Measurements from ENCODE around the gene MCCC1. TPM values are rescaled to one million over a fixed set of nuclear protein-coding genes. Genes with fewer than 3 reads are reported as not detected.
A peak's percentile ranks its signal among the peaks of the same experiment; 100 is the strongest.
"Not testable (repeated sequence)": the region's sequence is repeated elsewhere in the genome, so short reads cannot be mapped to it uniquely, and the experiment has no call there.

Gene MCCC1
- total RNA-seq, 2 donors from 2014 or later: 30.7 to 30.9 TPM

- Mint-ChIP-seq H3K27me3 (peaks cover 15% of the 10 kb centered on the region), H3K4me3 (peak overlapping the region; percentile 75), H3K36me3 (ENCODE audit: low read depth) (no peaks in the 10 kb centered on the region), H3K4me1 (no peaks in the 10 kb centered on the region), H3K9me3 (no peaks in the 10 kb centered on the region), H3K27ac (no peak overlapping the region)
- ATAC-seq (replicated peaks): peak; percentile 83
Measured at GRCh38 chr3:183116025-183116614, 16.8 kb upstream of the MCCC1 start.

GRCh38 chr3:183114384-183115178 lies 15.3 kb upstream of the MCCC1 start:
- ATAC-seq (replicated peaks): no peak
- H3K4me1 Mint-ChIP-seq: no peaks in the 10 kb centered on the region

GRCh38 chr3:183109847-183110246 lies 10.6 kb upstream of the MCCC1 start:
- H3K4me3 Mint-ChIP-seq; H3K27me3 Mint-ChIP-seq; ATAC-seq (replicated peaks); H3K4me1 Mint-ChIP-seq; H3K9me3 Mint-ChIP-seq; H3K27ac Mint-ChIP-seq; H3K36me3 Mint-ChIP-seq (ENCODE audit: low read depth): not testable (repeated sequence)

More at GRCh38 chr3:183114384-183115178, 15.3 kb upstream of the MCCC1 start:
- H3K27ac Mint-ChIP-seq: no peak overlapping the region
- H3K27me3 Mint-ChIP-seq: peaks cover 15% of the 10 kb centered on the region
- H3K4me3 Mint-ChIP-seq: no peak overlapping the region
- H3K36me3 Mint-ChIP-seq (ENCODE audit: low read depth): no peaks in the 10 kb centered on the region
- no peaks in the 10 kb centered on the region for H3K9me3 Mint-ChIP-seq

GRCh38 chr3:183108470-183108869 lies 9.2 kb upstream of the MCCC1 start:
- H3K27me3 Mint-ChIP-seq: no peaks in the 10 kb centered on the region
- ATAC-seq (replicated peaks): no peak
- H3K4me3 Mint-ChIP-seq: no peak overlapping the region
- H3K36me3 Mint-ChIP-seq (ENCODE audit: low read depth): no peaks in the 10 kb centered on the region
- H3K4me1 Mint-ChIP-seq: no peaks in the 10 kb centered on the region
- no peak overlapping the region for H3K27ac Mint-ChIP-seq
- no peaks in the 10 kb centered on the region for H3K9me3 Mint-ChIP-seq

GRCh38 chr3:183108001-183108449 lies 8.7 kb upstream of the MCCC1 start:
- no peak for ATAC-seq (replicated peaks)
- Mint-ChIP-seq H3K36me3 (ENCODE audit: low read depth) (no peaks in the 10 kb centered on the region), H3K4me3 (no peak overlapping the region), H3K27me3 (no peaks in the 10 kb centered on the region), H3K27ac (no peak overlapping the region), H3K9me3 (no peaks in the 10 kb centered on the region), H3K4me1 (no peaks in the 10 kb centered on the region)

- not testable (repeated sequence) for H3K36me3 Mint-ChIP-seq (ENCODE audit: low read depth); H3K9me3 Mint-ChIP-seq; H3K27ac Mint-ChIP-seq; ATAC-seq (replicated peaks); H3K27me3 Mint-ChIP-seq; H3K4me3 Mint-ChIP-seq; H3K4me1 Mint-ChIP-seq
Measured at GRCh38 chr3:183107372-183107771, 8.1 kb upstream of the MCCC1 start.

- H3K9me3 Mint-ChIP-seq: no peaks in the 10 kb centered on the region
- H3K27me3 Mint-ChIP-seq: no peaks in the 10 kb centered on the region
- no peaks in the 10 kb centered on the region for H3K4me1 Mint-ChIP-seq
- no peaks in the 10 kb centered on the region for H3K36me3 Mint-ChIP-seq (ENCODE audit: low read depth)
- H3K27ac Mint-ChIP-seq: no peak overlapping the region
- H3K4me3 Mint-ChIP-seq: no peak overlapping the region
- ATAC-seq (replicated peaks): no peak
Measured at GRCh38 chr3:183106635-183107034, 7.3 kb upstream of the MCCC1 start.

GRCh38 chr3:183103950-183104349 lies 4.7 kb upstream of the MCCC1 start:
- not testable (repeated sequence) for H3K9me3 Mint-ChIP-seq; H3K4me1 Mint-ChIP-seq; H3K4me3 Mint-ChIP-seq; H3K27ac Mint-ChIP-seq; ATAC-seq (replicated peaks); H3K27me3 Mint-ChIP-seq; H3K36me3 Mint-ChIP-seq (ENCODE audit: low read depth)

GRCh38 chr3:183101040-183101439 lies 1.7 kb upstream of the MCCC1 start:
- not testable (repeated sequence) for H3K4me3 Mint-ChIP-seq; H3K36me3 Mint-ChIP-seq (ENCODE audit: low read depth); H3K27me3 Mint-ChIP-seq; H3K27ac Mint-ChIP-seq; H3K9me3 Mint-ChIP-seq; ATAC-seq (replicated peaks)
- peaks cover 16% of the 10 kb centered on the region for H3K4me1 Mint-ChIP-seq

- Mint-ChIP-seq H3K36me3 (ENCODE audit: low read depth) (peaks cover 6% of the 10 kb centered on the region), H3K27ac (peak overlapping the region; percentile 98), H3K27me3 (no peaks in the 10 kb centered on the region), H3K4me1 (peaks cover 16% of the 10 kb centered on the region), H3K9me3 (no peaks in the 10 kb centered on the region), H3K4me3 (peak overlapping the region; percentile 95)
- ATAC-seq (replicated peaks): no peak
Measured at GRCh38 chr3:183100376-183100775, 1.1 kb upstream of the MCCC1 start.

- Mint-ChIP-seq H3K4me3 (peak overlapping the region; percentile 95), H3K4me1 (peaks cover 16% of the 10 kb centered on the region), H3K36me3 (ENCODE audit: low read depth) (peaks cover 7% of the 10 kb centered on the region), H3K27ac (peak overlapping the region; percentile 98), H3K27me3 (no peaks in the 10 kb centered on the region), H3K9me3 (no peaks in the 10 kb centered on the region)
- ATAC-seq (replicated peaks): no peak
Measured at GRCh38 chr3:183099838-183100204, 525 bp upstream of the MCCC1 start.

GRCh38 chr3:183098536-183099025 lies 715 bp downstream of the MCCC1 start:
- no peaks in the 10 kb centered on the region for H3K9me3 Mint-ChIP-seq
- H3K36me3 Mint-ChIP-seq (ENCODE audit: low read depth): peaks cover 19% of the 10 kb centered on the region
- peak overlapping the region; percentile 98 for H3K27ac Mint-ChIP-seq
- peak overlapping the region; percentile 95 for H3K4me3 Mint-ChIP-seq
- H3K4me1 Mint-ChIP-seq: peaks cover 21% of the 10 kb centered on the region
- no peaks in the 10 kb centered on the region for H3K27me3 Mint-ChIP-seq
- no peak for ATAC-seq (replicated peaks)

GRCh38 chr3:183094711-183095110 lies 4.6 kb downstream of the MCCC1 start:
- Mint-ChIP-seq H3K36me3 (ENCODE audit: low read depth) (peaks cover 57% of the 10 kb centered on the region), H3K9me3 (no peaks in the 10 kb centered on the region), H3K27me3 (no peaks in the 10 kb centered on the region), H3K4me3 (peak overlapping the region; percentile 22), H3K27ac (peak overlapping the region; percentile 63), H3K4me1 (peaks cover 15% of the 10 kb centered on the region)
- ATAC-seq (replicated peaks): peak; percentile 33

GRCh38 chr3:183092256-183092655 lies 7.0 kb downstream of the MCCC1 start:
- Mint-ChIP-seq H3K4me1 (peaks cover 6% of the 10 kb centered on the region), H3K4me3 (no peak overlapping the region), H3K36me3 (ENCODE audit: low read depth) (peaks cover 76% of the 10 kb centered on the region), H3K27ac (no peak overlapping the region), H3K9me3 (no peaks in the 10 kb centered on the region), H3K27me3 (no peaks in the 10 kb centered on the region)
- no peak for ATAC-seq (replicated peaks)

GRCh38 chr3:183087184-183087583 lies 12.1 kb downstream of the MCCC1 start:
- Mint-ChIP-seq H3K27me3 (no peaks in the 10 kb centered on the region), H3K9me3 (no peaks in the 10 kb centered on the region), H3K27ac (no peak overlapping the region), H3K36me3 (ENCODE audit: low read depth) (peaks cover 98% of the 10 kb centered on the region), H3K4me3 (no peak overlapping the region), H3K4me1 (no peaks in the 10 kb centered on the region)
- no peak for ATAC-seq (replicated peaks)

Measured in activated T-helper 17 cell treated with anti-CD3 and anti-CD28 coated beads, Interleukin-2, amount 50 U/mL, for 72 hours (primary cell).